OCI-LY3 (cell line): ENCODE results near the gene NHS.

Experiments
- CTCF ChIP-seq: fragments of 200-600, 300-600 bp; sonication (generic); IDR thresholded peaks from 2 replicates; pipeline ENCODE4 v1.5.1; 2014; ENCODE audit warnings: antibody characterized with exemption, low read length, low read depth
- EZH2phosphoT487 ChIP-seq: fragments of 200-600 bp; shearing (Covaris generic); IDR thresholded peaks from 2 replicates; pipeline ENCODE4 v1.6.1; 2018; ENCODE audit warnings: antibody characterized with exemption, mixed run types, low read depth

DNA sequence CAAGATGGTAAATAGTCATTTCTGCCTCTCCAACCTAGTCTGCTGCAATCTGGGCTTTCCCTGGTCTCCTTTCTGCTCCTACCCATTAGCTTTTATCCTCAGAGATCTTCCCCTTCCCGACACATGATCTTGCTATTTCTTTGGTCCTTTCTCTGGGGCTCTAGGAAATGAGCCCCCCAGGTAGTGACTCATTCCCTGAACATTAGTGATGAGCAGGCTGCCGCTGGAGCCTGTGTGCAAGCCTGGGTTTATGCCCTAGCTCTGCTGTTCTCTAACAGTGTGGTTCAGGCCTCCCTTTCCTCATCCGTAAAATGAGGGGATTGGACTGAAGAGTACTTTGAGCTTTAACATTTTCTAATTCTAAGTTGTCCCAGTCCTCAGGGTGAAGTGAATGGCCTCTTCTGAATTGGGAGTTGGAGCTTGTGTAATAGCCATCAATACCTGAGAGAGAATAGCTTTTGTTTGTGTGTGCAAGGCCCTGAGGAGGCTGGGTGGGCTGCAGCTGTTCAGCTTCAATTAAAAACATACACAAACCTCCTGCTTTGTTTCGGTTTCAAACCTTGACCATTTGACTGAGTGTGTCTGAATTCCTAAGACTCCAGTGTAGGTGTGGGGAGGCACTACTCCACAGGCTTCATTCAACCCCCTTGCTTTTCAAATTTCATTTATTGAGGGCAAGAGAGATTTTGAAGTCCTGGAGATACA lies 246.7 kb downstream of the NHS start:
- TF ChIP-seq CTCF (no peak), EZH2phosphoT487 (no peak)
